ENCODE measurements around the gene BAX.
A peak's percentile ranks its signal among the peaks of the same experiment; 100 is the strongest.

BAX gene

DNA sequence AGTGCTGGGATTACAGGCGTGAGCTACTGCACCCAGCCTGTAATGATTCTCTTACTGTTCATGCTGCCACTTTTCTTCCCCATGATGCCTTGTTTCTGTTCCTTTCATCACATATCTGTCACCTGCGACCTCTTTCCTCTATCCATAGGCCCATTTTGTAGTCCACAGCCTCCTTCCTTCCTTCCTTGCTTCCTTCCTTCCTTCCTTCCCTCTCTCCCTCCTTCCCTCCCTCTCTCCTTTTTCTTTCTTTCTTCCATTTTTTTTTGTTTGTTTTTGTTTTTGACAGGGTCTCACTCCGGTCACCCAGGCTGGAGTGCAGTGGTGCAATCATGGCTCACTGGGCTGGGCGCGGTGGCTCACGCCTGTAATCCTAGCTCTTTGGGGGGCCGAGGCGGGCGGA lies 34.2 kb downstream of the BAX start:
- DNase-seq = no peak

- no peak for DNase-seq
Measured at GRCh38 chr19:48989701-48990291, 35.1 kb downstream of the BAX start.

DNA sequence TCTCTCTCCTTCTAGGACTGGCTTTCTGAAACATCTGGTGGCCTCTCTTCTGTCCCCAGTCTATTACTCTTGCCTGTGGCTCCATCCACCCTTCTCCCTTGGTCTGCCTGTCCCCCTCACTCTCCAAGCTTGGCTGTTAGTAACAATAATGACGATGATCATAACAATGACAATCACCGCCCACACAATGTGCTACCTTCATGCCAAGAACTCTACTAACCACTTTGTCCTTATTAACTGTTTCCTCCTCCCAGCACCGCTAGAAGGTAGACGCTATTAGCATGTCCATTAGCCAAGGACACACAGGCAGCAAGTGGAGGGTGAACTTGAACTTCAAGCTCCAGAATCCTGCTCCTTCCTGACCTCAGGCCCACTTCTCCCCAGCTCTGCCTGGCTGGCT lies 35.7 kb downstream of the BAX start:
- DNase-seq = no peak

- no peak for DNase-seq
Measured at GRCh38 chr19:48991011-48991609, 36.4 kb downstream of the BAX start.

DNA sequence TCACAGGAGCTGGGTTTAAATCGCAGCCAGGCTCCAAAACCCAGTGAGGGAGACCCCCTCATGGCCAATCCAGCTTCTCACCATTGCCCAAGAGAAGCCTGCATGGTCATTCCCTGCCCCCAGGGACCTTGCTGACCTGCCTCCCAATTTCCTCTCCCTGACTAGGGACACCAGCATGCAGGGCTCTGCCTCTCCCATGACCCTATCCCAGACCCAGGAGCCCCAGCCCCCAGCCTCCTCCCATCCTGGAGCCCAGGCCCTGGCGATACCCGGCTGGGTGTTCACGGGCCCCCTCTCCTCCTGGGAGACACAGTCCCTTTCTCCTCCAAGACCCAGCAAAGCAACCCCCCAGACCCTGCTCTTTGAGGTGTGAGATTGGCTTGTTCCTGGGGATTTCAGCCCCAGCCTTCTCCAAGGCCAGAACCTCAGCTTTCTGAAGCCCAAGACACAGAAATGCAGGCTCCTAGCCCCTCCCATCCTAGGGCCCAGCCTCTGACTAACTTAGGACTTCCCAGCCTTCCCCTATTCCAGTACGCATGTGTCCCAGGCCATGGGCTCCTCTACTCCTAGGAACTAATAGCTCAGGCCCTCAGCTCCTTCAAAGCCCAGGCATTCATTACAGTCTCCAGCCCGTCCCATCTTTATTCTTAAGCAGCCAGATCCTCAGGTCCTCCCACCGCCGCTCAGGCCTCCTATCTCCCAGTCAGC lies 37.4 kb downstream of the BAX start:
- DNase-seq = no peak

GRCh38 chr19:48992581-48993174 lies 38.0 kb downstream of the BAX start:
- DNase-seq = no peak

DNA sequence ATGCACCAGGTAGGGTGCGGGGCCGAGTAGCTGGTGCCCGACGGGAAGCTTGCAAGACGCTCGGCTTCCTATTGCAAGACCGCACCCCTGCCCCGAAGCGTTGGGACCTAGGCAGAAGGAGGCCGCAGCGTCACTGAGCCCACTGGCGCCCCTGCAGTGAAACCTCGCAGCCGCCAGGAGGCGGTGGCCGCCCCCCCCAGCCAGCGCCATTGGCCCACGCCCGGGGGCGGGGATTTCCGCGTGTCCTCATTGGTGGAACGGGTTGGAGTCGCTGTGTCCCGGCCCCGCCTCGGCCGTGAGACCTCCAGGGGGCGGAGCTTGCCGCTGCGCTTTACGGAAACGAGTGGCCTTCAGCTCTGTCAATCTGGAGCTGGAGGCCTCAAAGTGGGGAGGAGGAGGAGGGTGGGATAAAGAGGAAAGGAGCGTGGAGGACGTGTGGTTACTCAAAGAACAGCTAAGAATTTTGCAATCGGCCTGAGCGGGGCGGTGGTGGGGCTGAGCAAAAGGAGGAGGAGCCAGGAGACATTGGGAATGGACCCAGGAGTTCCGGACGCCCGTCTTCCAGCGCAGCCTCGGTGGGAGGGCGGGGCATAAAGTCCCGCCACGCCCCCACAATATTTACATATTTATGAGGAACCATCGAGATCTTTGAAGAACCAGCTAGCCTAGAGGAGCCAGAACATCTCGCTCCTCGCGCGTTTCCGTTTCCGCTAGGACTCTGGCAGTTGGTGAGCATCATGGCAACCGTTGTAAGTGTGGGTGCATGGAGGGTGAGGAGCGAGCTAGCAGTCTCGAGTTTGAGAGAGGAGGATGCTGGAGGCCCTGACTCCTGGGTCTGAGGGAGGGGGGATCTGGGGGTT lies 38.7 kb downstream of the BAX start, which contains the start of the genes GYS1 and RUVBL2:
Gene GYS1 (minus strand): TSS at position 135 of the 860 bp plus-strand sequence. CDS start 197 bp downstream, outside the sequence.
Gene RUVBL2 (plus strand): TSS at position 713 of the 860 bp plus-strand sequence. CDS start 25 bp downstream, at position 738.
- DNase-seq = peak; percentile 98

DNA sequence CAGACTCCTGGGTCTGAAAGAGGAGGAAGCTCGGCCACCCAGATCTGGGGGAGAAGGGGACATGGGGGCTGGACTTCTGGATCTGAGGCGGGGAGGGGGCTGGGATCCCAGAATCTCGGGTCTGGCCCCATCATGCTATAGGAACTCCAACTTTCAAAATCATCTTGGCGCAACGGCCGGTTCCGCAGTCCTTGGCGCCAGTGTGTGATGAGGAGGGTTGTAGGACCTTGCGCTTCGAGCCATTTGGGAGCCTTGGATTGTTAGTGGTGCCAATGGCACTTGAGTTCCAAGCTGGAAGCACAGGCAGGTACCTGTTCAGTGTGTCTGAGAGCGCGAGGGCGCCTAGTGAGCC lies 39.3 kb downstream of the BAX start:
- no peak for DNase-seq

DNA sequence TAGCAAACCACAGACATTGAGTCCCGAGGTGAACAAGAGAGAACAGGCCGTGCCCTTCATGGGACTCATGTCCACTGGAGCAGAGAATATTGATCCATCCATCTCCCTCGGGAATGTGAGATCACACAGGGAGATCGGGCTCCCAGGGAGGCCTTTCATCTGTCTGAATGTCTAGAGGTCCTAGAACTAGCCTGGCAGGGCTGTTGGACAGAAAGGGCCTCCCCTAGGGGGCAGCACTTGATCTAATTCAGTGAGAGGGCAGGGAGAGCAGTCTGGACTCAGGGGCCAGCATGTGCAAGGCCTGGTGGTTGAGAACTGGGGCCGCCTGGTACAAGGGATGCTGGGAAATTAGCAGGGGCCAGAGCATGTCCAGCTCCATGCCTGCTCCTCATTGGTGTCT lies 43.3 kb downstream of the BAX start:
- DNase-seq = no peak

DNA sequence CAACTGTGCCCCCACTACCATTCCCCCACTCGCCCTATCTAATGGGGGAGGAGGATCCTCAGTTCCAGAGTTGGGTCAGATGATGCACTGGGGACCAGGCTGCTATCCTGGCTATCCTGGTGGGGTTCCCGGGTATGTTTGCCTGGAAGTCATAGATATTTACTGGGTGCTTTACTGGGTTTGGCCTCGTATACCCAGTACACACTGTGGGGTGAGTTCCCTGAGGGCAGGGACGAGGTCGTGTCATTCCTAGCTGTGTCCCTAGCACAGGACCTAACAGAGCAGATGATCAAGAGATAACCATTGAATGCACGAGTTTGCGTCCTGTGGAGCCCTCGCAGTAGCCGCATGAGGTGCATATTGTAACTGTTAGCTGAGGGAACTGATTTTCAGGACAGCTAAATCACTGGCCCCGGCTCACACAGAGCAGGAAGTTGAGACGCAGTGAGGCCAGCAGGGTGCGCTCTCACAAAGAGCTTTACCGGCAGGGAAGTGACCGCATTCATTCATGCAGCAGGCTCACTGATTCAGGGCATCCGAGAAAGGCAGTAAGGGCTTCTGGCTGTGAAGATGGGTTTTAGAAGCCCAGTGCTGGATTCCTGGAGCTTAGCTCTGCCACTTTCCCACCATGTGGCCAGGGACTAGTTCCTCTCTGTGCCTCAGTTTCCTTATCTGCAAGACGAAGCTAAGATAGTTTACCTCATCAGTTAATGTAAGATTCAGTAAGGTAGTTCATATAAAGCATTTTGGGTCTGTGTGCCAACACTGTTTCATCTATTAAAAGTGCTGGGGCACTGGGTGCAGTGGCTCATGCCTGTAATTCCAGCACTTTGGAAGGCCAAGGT lies 45.0 kb downstream of the BAX start:
- DNase-seq = no peak

DNA sequence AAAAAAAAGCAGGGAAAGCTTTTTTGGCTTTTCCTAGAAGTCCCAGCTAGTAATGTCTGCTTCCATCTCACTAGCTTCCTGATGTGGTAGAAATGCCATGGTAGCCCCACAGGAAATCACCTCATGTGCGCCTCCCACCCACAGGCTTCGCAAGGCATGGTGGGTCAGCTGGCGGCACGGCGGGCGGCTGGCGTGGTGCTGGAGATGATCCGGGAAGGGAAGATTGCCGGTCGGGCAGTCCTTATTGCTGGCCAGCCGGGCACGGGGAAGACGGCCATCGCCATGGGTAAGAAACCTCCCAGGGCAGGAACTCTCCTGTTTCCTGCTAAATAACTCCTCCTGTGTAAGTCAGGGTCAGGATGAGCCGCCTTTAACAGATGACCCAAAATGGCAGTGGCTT lies 49.5 kb downstream of the BAX start:
- no peak for DNase-seq

GRCh38 chr19:49004964-49005614 lies 50.4 kb downstream of the BAX start:
- no peak for DNase-seq

DNA sequence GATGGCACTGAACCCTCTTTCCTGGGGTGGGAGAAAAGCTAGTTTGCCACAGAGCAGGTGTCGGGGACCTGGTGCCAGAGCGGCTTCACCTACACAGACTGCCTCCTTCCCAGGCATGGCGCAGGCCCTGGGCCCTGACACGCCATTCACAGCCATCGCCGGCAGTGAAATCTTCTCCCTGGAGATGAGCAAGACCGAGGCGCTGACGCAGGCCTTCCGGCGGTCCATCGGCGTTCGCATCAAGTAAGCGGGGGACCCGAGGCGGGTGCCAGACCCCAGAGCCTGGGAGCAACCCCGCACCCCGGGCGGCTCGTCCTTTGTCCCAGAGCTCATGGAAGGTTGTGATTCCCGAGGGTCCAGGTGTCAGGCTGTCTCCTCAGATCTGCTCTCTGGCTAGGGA lies 52.2 kb downstream of the BAX start:
- DNase-seq = no peak

GRCh38 chr19:49009828-49010227 lies 55.2 kb downstream of the BAX start:
- DNase-seq = no peak

GRCh38 chr19:49010453-49010852 lies 55.8 kb downstream of the BAX start:
- DNase-seq = no peak

- no peak for DNase-seq
Measured at GRCh38 chr19:49011194-49011593, 56.5 kb downstream of the BAX start.

Data from DMS153 (cell line).